ENCODE results near the gene TPK1.

TPK1 gene

GRCh38 chr7:144736880-144737493, 98.9 kb downstream of the TPK1 start:
- Histone ChIP-seq H3K27ac (peak overlapping the region; percentile 11), H3K4me3 (ENCODE audit: low read depth, low read length) (no peak overlapping the region), H3K27me3 (ENCODE audit: insufficient read depth, low read depth, severe bottlenecking) (no peaks in the 10 kb centered on the region), H3K9me3 (ENCODE audit: severe bottlenecking) (no peaks in the 10 kb centered on the region), H3K36me3 (no peaks in the 10 kb centered on the region)
- no peak for DNase-seq
- TF ChIP-seq, protein P1, sequence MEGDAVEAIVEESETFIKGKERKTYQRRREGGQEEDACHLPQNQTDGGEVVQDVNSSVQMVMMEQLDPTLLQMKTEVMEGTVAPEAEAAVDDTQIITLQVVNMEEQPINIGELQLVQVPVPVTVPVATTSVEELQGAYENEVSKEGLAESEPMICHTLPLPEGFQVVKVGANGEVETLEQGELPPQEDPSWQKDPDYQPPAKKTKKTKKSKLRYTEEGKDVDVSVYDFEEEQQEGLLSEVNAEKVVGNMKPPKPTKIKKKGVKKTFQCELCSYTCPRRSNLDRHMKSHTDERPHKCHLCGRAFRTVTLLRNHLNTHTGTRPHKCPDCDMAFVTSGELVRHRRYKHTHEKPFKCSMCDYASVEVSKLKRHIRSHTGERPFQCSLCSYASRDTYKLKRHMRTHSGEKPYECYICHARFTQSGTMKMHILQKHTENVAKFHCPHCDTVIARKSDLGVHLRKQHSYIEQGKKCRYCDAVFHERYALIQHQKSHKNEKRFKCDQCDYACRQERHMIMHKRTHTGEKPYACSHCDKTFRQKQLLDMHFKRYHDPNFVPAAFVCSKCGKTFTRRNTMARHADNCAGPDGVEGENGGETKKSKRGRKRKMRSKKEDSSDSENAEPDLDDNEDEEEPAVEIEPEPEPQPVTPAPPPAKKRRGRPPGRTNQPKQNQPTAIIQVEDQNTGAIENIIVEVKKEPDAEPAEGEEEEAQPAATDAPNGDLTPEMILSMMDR (IDR thresholded peaks at IDR 0.05; ENCODE audit: low read depth, low read length), result no peak

GRCh38 chr7:144735505-144736276, 100.2 kb downstream of the TPK1 start:
- peak; percentile 35 for DNase-seq

DNA sequence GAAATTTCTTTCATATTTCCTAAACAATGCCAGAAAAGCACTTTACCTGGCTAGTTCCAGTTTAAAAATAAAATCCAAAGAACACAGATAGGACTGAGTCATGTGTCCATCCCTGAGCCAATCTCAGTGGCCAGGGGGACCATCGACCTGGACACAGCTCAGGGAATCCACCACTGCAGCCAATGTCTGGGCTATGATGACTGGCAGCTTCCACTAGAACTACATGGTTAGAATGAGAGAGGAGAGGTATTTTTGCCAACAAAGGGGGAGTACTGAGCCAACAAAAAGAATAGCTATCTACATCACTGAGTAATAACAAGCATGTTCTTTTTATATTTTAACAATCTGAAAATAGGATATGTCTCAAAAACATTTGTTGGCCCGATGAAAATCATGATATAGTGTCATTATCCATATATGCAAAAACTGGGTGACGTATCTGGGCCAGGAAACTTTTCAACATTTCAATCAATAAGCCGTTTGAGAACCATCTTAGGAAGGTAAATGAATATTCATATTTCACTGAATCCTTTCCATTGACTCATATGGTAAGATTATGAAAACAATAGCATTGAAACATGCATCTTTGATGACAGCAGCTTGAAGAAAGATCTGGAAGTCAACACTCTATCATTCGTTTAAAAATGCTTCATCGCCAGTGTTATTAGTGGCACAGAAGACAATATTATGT, 104.0 kb downstream of the TPK1 start:
- no peaks in the 10 kb centered on the region for H3K9me3 ChIP-seq (ENCODE audit: severe bottlenecking)
- H3K27me3 ChIP-seq (ENCODE audit: insufficient read depth, low read depth, severe bottlenecking), result no peaks in the 10 kb centered on the region
- no peak overlapping the region for H3K4me3 ChIP-seq (ENCODE audit: low read depth, low read length)
- H3K36me3 ChIP-seq, result no peaks in the 10 kb centered on the region
- H3K27ac ChIP-seq, result no peak overlapping the region
- no peak for DNase-seq
- TF ChIP-seq, protein P1 (IDR thresholded peaks at IDR 0.05; ENCODE audit: low read depth, low read length), result no peak

More at GRCh38 chr7:144735505-144736276, 100.2 kb downstream of the TPK1 start:
- Histone ChIP-seq H3K4me3 (ENCODE audit: low read depth, low read length) (no peak overlapping the region), H3K9me3 (ENCODE audit: severe bottlenecking) (no peaks in the 10 kb centered on the region), H3K27me3 (ENCODE audit: insufficient read depth, low read depth, severe bottlenecking) (no peaks in the 10 kb centered on the region), H3K36me3 (no peaks in the 10 kb centered on the region), H3K27ac (peak overlapping the region; percentile 11; the same call in 1 of the 2 replicates)
- TF ChIP-seq, protein P1 (IDR thresholded peaks at IDR 0.05; ENCODE audit: low read depth, low read length), result no peak

- H3K36me3 ChIP-seq, result no peaks in the 10 kb centered on the region
- no peaks in the 10 kb centered on the region for H3K27me3 ChIP-seq (ENCODE audit: insufficient read depth, low read depth, severe bottlenecking)
- H3K9me3 ChIP-seq (ENCODE audit: severe bottlenecking), result no peaks in the 10 kb centered on the region
- no peak overlapping the region for H3K4me3 ChIP-seq (ENCODE audit: low read depth, low read length)
- TF ChIP-seq, protein P1 (IDR thresholded peaks at IDR 0.05; ENCODE audit: low read depth, low read length), result no peak
- no peak overlapping the region for H3K27ac ChIP-seq
- DNase-seq, result no peak
Observed at GRCh38 chr7:144730224-144730623, 105.6 kb downstream of the TPK1 start.

DNA sequence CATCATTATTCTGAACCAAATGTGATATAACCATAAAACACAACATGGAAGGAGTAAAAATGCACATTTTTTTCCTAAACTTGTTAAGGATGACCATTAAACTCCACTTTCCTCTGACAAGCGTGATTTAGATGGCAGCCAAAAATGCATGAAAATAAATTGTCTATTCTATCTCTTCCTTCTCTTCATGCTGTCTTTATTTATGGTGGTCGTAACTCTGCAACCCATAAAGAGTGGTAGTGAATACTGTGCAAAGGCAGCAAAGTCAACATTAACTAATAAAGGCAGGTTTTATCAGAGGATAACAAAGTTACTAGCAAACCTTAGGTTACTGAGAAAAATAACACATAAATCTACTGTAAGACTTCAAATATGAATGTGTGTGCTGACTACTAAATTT, 106.6 kb downstream of the TPK1 start:
- Histone ChIP-seq H3K27me3 (ENCODE audit: insufficient read depth, low read depth, severe bottlenecking) (no peaks in the 10 kb centered on the region), H3K27ac (no peak overlapping the region), H3K9me3 (ENCODE audit: severe bottlenecking) (no peaks in the 10 kb centered on the region), H3K36me3 (no peaks in the 10 kb centered on the region), H3K4me3 (ENCODE audit: low read depth, low read length) (no peak overlapping the region)
- DNase-seq, result no peak
- TF ChIP-seq, protein P1 (IDR thresholded peaks at IDR 0.05; ENCODE audit: low read depth, low read length), result no peak

All from WERI-Rb-1 (cell line).